ENCODE data around the gene RRBP1.

RRBP1 gene

DNA sequence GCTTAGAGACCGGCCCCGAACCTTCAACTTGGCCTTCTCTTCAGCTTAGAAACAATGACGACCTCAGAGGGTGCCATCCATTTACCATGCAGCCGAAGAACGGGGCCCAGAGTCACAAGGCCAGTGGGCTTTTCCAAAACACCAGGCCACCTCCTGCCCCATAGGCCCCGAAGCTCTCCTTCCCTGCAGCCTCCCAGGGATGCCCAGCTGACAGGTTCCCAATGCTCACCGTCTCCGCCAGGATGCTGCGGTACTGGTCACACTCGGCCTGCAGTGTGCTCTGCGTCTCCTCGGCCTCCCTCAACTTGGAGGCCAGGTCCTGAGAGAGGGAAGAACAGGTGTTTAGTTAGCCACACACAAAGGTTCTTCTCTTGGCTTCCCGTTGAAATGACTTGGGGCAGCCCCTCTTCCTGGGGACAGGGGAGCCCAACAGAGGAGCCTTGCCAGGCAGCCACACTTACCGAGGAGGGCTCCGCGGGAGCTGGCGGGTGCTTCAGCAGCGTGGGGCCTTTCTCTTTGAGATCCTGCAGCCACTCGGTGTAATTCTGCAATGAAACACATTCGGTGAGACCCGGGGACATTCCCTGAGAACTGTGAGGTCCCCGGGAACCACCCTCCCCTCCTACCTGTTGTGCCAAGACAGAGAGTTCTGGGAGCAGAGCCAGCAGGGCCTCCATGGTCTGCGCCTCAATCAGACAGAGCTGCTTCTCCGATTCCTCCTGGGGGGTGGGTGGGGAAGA, 60.6 kb downstream of the RRBP1 start:
- no peak for DNase-seq (ENCODE audit: low spot score)

DNA sequence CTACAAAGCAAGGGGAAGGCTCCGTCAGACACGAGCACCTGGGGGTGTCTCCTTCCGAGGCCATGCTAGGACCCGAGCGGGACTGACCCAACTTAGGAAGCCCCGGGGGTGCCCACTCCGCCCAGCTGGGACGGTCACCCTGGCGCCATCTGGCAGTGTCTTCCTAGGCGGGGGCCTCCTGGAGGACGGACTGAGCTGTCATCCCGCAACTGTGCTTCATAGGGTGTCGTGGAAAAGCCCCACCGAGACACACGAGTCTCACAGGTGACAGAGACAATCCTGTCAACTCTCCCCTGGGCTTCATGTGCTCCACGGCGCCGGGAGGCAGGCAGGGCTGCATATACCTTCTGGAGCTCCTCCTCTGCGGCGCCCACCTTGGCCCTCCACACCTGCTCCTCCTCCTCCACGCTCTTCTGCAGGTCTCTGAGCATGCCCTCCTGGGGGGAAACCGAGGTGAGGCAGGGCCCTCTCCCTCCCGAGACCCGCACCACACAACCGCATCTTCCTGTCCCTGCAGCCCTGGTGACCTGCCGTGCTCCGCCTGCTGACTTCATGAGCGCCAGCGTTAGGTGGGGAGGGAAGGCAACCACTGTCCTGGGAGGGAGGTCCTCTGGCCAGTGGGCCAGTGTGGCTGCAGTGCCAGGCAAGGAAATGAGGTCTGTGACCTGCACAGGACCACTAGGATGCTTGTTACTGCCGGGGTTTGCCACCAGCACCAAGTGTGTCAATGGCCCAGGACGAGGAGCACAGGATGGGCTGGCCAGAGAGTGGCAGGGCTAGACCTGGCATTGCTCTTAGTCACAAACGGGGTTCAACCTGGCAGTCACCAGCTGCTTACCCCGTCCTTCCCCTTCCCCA, 61.4 kb downstream of the RRBP1 start:
- peak; percentile 5 for DNase-seq (ENCODE audit: low spot score)

DNA sequence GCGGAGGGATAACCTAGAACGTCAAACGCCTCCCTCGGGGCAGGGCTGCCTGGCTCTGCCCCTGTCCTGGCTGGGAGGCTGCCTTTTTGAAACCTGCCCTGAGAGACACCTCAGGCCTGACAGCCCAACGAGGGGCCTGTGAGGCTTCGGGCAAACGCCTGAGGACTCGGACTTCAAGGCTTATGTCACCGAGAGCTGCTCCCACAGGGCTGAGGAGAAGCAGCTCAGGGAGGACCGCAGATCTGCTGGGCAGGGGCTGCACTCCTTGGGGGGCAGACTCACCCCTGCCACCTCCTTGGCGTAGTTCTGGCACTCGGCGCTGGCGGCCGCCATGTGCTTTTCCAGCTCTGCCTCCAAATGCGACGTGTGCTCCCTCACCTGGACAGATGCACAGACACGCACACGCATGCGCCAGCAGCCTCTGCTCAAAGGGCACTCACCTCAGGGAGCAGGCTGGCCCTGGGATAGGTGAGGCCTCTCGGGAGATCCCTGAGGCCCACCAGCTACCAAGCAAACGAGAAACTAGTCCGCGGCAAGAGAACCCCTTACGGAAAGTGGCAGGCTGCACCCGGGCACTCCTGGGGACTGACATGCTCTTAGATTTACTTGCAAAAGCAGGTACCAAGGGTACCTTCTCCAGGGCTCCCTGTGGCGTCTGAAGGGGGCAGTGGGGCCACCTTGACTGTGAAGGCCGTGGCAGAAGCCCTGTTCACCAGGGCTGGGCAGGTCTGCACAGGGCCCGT, 62.5 kb downstream of the RRBP1 start:
- DNase-seq (ENCODE audit: low spot score): peak; percentile 5

DNA sequence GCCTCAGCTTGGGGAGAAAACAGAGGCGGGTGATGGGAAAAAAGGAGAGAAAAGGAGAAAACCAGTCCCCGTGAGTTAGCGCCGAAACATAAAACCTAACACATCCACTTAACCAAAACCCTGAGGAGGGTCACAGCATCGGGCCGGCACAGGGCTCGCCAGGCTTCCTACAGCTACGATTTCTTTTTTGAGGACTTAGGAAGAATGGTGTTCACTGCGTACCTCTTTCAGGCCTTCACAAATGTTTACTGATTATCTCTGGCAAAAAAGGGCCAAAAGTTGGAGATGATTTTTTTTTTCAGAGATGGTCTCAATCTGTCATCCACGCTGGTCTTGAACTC, 63.4 kb downstream of the RRBP1 start:
- no peak for DNase-seq (ENCODE audit: low spot score)

DNA sequence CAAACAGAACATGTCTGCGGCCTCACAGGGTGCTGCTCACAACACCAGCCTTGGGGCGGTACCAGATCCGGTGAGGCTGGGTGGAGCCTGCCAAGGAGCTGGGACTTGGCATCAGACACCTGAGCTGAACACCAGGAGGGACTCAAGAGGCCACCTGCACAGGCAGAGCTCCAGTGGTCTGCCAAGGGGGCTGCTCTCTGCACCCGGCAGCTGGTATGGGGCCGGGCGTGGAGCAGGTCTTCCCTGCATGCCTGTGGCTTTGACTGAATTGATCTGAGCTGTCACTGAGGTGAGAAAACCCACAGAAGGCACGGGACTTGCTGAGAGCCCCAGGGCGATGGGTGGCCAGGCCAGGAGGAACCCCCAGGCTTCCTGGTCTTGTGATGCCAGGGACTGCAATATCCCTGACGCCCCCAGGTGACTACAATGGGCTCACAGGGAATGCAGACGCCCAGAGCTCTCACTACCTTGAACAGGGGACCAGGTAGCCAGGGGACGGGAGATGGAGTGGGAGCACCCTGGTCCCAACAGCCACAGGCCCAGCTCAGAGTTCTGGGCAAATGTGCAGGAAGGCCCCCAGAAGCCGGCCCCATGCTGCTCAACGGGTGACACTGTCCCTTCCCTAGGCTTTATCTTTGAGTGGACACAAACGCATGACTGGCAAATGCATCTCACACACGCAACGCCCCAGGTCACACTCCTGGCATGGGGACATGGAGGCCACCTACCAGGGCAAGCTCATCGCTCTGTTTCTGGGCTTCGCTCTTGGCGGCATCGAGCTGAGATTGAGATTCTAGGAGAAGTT, 64.0 kb downstream of the RRBP1 start:
- peak; percentile 25 for DNase-seq (ENCODE audit: low spot score)

DNA sequence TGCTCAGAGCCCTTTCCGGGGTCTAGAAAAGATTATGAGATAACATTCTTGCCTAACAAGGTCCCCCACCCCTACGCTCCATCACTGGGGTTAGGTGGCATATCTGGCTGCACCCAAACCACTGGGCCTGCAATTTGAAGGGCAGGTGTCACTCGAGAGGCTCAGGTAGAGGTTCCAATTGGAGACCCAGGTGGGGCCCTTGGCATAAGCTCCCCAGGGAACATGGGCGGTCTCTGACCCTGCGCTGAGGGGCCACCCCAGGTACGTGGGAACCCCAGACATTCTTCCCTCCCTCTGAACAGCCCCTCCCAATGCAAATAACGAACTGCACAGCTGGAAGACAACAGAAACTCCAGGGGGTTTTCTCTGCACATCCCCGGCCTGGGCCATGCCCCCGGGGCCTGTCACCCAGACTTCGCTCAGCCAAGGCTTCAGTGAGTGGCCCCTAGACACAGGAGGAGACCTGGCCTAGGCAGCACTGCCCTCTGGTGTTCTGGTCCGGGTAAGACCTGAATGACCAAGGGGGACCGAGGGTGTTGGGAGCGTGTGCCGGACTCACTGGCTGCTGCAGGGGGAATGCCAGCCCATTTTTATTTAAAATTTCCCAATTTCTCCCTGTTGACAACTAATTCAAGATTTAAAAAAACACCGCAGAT, 64.7 kb downstream of the RRBP1 start:
- peak; percentile 86 for DNase-seq (ENCODE audit: low spot score)

DNA sequence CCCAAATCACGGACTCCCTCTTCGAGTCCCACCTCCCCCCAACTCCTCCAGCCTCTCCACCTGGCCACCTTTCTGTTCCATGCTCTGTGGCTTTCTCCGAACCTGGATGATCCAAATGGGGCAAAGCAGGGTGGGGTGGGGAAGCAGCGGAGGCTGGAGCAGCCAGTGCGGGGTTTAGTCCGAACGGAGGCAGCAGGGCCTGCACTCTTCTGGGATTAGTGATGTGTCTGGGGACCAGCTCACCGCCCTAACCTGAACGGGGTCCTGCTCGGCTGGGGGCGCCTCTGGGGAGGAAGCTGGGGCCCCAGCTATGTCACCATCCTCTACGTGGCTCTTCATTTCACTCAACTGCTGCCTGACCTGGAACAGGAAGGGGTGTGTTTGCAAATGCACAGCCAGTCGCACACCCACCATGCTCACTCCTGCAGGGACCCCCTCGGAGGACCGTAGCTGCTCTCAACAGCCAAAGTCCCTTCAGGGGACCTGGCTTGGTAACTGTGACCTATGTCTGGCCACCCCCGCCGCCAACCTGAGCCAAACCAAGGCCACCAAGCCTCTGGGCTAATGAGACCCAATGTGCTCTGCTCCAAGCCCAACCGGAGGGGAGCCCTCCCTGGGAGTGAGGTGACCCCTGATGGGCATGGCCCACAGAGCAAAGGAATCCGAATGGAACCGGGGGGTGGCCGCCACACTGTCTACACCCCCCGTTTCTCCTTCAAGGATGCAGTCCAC, 65.4 kb downstream of the RRBP1 start:
- peak; percentile 2 for DNase-seq (ENCODE audit: low spot score)

DNA sequence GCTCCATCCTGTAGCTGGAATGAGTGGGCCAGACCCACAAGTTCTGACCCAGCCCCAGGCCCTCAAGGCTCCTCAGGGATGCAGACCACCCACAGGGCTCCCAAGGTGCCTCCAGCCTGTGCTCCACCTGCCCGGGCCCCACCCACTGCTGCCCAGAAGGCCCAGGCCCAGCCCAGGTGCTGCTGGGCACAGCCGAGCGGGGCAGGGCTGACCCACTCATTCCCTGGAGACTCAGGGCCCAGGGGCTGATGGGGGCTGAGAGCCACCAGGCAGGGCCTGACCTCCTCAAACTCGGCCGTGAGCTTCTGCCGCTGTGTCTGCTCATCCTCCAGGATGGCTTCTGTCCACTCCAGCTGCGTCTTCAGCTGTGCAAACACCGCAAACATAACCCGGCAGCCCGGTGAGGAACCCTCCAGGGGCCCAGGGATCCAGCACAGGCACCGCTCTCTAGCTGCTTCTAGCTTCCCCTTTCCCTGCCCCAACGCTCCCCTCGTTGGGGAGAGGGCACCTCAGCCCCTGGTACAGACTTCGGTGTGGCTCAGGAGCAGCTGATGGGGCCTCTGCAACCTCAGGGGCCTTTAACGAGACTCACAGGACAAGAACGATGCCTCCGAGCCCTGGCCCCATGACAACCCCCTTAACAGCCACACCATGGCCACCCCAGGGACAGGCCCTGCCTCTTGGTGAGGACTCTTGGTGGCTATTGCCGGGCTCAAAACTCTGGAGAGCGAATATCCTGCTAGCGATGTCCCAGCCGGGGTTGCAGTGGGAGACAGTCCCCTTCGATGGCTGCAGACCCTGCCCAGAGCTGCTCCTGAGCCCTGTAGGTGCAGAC, 66.2 kb downstream of the RRBP1 start:
- DNase-seq (ENCODE audit: low spot score): no peak

DNA sequence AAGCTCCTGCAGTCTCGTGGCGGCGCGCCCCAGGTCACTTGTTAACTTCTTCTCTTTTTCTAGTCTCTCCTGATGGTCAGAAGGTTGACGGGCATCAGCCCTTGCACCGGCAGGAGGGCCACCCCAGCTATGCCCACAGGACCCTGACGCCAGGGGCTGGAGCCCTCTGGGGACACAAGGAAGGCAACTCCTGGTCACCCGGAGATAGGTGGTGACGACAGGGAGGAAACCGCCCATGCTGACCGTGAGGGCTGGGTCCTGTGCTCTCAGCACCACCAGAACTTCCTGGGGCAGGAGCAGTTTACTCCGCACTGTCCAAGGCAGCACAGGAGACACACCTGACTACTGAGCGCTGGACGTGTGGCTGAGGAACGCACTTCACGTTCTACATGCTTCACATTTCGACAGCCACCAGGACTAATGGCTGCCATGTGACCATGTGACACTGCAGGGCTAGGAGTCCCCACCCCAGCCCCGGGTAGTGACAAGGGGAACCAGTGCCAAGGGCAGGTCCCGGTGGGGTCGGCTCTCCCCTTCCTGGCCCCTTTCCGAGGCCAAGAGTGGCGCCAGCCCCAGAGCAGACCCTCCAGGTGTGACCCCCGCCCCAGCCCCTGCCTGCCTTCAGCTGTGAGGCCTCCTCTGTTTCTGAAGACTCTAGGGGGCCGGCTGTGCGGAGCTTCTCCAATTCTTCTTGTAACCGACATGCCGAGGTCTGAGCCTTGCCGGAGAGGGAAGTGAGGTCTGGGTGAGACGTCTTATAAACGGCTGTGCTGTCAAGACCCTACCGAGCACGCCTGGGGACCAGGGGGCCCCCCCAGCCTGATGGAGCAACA, 67.0 kb downstream of the RRBP1 start:
- peak; percentile 3 for DNase-seq (ENCODE audit: low spot score)

DNA sequence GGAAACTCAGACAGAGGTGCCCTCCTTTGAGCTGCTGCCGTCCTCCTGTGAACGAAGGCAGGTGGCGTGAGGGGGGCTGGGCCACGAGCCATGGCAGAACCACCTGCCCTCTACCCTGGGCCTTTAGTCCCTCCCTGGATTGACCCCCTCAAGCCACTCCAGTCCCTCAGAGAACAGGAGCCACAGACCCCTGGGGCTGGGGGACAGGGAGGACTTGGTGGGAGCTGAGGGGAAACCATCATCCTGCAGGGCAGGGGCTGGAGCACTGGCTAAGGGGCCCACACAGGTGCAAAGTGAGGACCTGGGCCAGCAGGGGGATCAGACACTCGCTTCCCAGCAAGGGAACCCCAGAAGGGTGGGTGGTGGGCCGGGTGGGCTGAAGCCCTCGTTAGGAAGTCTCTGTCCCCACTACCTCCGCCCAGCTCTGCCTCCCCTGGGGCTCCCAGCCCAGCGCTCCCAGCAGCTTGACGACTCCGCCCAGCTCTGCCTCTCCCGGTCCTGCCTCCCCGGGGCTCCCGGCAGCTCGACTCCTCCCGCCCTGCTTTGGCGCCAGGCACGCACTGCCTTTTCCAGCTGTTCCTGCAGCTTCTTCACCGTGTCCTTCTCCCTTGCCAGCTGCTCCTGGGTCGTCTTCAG, 67.7 kb downstream of the RRBP1 start:
- DNase-seq (ENCODE audit: low spot score): no peak

DNA sequence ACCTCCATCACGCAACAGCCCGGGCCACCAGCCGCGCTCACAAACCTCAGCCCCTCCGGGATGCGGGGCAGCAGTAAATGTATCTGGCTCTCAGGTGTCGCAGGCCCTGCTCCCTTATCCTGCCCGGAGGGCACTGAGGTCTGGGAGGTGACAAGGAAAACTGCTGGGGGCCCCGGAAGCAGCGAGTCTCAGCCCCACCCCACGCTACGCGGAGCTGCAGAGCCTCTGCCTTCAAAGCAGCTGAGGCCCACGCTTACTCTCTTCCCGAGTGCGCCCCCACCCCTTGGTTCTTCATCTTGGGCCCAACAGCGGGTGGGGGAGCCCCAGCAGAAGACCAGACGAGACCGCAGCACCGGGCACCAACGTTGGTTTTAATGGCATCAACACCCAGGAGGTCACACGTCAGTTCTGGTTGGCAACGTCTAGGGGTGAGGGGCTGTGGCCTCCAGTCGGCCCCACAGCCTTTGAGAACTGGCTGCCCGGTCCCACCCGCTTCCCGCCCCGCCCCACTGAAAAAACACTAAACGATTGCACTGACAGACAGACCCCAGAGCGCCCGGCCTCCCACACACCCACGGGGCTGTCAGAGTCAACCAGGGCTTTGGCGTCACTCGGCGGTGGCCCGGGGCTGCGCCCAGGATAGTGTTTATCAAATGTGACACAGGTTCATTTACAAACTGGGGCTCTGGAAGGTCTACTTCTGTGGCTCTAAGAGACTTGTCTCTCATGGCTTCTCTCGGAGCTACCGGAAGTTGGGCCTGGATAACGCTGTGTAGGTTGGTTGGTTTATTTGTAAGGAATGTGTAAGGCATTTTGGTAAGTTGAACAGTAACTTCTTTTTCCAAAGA, 68.5 kb downstream of the RRBP1 start:
- no peak for DNase-seq (ENCODE audit: low spot score)

DNA sequence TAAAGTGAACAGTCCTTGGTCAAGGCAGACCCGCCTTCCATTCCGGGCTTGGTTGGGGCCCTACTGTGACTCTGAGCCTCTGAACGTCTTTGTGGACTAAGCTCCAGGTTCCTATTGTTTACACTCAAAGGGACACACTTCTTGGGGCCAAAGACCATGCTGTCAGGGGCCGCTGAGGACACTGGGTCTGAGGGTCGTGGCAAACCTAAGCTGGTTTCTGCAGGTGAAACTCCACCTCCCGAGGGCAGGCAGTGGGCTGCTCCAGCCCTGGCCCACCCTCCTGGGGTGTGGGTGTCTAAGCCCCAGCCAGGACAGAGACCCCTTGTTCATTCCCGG, 69.1 kb downstream of the RRBP1 start:
- no peak for DNase-seq (ENCODE audit: low spot score)

DNA sequence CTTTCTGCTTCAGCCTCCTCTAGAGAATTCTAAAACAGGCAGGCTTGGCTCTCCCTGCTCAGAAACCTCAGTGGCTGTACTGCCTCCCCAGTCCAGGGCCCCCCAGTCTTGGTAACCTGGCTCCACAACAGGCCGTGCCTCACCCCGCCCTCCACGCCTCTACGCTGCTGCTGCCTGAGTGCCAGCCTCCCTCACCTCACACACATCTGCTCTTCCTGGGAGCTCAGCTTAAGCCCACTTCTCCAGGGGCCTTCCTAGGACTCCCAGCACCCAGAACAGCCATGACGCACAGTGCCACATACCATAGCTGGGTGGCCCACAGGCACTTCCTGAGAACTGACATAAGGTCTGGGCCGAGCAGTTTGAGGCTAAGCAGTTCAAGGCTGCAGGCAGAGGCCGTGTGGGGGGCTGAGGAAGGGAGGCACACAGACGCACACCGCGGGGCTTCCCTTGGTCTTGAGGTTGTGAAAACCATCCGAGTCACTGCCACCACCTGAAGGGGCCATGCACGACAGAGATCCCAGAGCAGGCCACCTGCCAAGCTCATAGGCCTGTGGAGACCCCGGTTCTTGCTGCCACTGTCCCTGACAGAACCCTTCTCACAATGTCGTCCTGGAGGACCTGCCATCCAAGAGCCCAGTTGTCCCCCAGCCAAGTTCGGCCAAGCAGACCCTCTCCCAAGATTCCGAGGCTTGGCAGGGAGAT, 69.6 kb downstream of the RRBP1 start:
- peak; percentile 4 for DNase-seq (ENCODE audit: low spot score)

DNA sequence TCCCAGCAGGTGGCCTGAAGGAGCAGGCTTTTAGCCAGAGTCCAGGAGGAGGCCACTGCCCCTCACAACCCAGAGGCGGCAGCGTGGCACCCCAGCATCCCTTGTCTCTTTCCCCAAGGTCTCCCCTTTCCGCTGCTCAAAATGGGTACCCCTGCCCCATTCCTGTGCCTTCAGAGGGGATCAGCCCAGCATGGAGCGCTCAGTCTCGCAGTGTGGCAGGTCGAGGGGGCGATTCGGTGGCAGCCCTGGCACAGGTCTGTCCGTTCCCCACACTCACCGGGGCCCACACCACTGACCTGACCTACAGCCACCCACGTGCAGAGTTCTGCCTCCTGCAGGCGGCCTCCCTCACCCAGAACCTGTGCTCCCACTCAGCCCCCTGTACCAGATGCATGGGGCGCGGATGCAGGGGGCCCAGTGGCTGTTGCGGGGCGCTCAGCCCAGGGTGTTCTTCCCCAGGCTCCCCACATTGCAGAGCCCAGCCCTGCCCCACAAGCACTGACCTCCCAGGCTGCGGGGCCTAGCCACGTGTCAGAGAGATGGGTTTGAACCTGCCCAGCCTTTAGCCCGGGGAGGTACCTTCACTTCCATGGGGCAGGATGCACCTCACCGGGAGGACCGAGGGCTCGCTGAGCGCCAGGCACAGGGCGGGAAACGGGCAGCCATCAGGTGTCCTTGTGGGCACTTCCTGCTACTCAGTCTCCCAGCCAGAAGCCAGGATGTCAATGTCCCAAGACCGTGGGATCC, 70.3 kb downstream of the RRBP1 start:
- peak; percentile 53 for DNase-seq (ENCODE audit: low spot score)

DNA sequence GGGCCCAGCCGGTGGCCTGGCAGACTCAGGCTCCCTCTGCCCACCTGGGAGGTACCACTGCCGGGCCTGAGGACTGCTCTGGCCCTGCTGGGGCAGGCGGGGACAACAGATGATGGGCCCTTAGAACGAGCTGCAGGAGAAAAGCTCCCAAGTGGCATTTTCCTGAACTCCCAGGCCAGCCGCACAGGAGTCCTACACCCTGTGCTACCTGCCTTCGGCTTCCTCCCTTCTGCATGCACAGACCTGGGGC, 70.8 kb downstream of the RRBP1 start:
- DNase-seq (ENCODE audit: low spot score): no peak

DNA sequence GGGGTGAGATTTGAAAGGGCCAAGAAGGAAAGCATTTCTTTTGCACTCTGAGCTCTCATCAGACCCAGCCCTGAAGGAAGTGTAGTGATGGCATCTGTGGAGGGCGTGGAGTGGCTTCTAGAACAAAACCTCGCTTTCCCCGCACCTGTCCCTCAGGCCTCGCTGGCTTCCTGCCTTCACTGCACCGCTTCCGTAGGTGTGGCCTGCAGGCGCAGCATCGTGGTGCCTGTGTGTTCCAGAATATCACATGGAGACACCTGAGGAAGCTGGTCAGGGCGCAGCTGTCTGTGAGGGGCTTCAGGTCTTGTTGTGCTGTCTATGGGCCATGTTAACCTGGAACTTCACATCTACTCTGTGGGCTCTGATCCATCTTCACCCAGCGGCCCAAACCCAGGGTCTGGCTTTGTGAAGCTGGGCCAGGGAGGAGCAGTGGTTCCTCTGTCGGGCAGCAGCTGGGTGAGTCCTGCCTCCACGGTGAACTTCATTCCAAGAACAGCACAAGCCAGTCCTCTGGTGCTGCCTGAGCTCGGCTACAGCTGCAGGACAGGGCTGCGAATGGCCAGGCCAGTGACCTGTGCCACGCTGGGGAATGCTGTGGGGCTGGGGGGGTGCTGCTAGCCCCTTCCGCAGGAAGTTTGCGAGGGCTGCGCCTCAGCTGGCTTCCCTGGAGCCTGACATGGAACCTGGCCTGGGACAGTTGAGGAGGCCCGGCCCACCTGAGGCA, 71.3 kb downstream of the RRBP1 start:
- peak; percentile 11 for DNase-seq (ENCODE audit: low spot score)

All from iPS-NIHi11 (cell line).